ENCODE data around the gene ZC3HAV1. TPM values are rescaled to one million over a fixed set of nuclear protein-coding genes. Genes with fewer than 3 reads are reported as not detected.
A peak's percentile ranks its signal among the peaks of the same experiment; 100 is the strongest.
"Not testable (repeated sequence)": the region's sequence is repeated elsewhere in the genome, so short reads cannot be mapped to it uniquely, and the experiment has no call there.

The ZC3HAV1 gene
- total and polyA plus RNA-seq, 12 donors, result 7.7 to 50.8 (median 37.1) TPM

DNA sequence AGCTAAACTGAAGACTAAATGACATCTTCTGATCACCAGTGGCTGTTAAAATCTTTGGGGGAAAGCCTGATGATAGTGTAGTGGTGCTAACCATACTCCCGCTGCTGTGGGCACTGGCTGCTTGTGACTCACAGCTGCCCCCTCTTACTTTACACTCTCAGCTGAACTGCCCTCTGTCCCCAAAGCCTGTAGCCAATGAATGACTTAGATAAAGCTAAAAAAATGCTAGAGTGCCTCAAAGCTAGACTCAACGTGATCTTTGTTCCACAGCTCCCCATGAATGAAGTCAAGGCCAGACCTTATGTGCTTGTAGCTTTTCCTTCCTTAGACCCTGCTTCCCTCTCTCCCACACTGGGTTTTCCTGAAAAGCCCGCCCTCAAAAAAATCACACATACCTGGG, 80.2 kb downstream of the ZC3HAV1 start:
- intact Hi-C loops (cut with DNase I), result no loop called here
- peaks cover 0 to 36% of the 10 kb centered on the region in 2 donors for H3K36me3 ChIP-seq (replicated peaks in 1 of 2)
- 74 to 96% (median 93%) methylated on average over 3 of the region's 3 CpGs for WGBS, 4 donors
- H3K4me3 ChIP-seq, result no peak overlapping the region
- no peak for DNase-seq
- H3K27ac ChIP-seq, result no peak overlapping the region
- no peaks in the 10 kb centered on the region for H3K9me3 ChIP-seq (replicated peaks in 1 of 3)
- H3K27me3 ChIP-seq, result no peaks in the 10 kb centered on the region
- H3K4me1 ChIP-seq (replicated peaks in 1 of 2), result peaks cover 0 to 9% of the 10 kb centered on the region in 2 donors
- TF ChIP-seq, protein P1, sequence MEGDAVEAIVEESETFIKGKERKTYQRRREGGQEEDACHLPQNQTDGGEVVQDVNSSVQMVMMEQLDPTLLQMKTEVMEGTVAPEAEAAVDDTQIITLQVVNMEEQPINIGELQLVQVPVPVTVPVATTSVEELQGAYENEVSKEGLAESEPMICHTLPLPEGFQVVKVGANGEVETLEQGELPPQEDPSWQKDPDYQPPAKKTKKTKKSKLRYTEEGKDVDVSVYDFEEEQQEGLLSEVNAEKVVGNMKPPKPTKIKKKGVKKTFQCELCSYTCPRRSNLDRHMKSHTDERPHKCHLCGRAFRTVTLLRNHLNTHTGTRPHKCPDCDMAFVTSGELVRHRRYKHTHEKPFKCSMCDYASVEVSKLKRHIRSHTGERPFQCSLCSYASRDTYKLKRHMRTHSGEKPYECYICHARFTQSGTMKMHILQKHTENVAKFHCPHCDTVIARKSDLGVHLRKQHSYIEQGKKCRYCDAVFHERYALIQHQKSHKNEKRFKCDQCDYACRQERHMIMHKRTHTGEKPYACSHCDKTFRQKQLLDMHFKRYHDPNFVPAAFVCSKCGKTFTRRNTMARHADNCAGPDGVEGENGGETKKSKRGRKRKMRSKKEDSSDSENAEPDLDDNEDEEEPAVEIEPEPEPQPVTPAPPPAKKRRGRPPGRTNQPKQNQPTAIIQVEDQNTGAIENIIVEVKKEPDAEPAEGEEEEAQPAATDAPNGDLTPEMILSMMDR (IDR thresholded peaks at IDR 0.05), result no peak
- no peak for TF ChIP-seq POLR2A (IDR thresholded peaks at IDR 0.05)

DNA sequence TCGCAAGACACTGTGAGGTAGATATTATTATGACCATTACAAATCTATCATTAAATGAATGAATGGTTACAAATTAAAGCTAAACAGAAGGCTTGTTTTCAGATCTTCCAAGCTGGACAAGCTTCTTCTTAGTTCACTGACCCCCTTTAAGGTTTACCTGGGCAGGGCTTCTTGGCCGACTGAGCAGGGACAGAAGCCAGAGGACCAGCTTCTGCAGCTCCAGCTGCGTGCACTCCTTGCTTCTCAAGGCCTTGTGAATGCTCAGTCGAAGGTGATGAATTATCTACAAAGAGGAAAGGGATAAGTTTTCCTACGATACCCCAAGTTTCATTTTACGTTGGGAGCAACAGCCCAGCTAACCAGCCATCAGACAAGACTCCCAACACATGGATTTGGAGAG, 83.0 kb downstream of the ZC3HAV1 start:
- H3K4me3 ChIP-seq, result no peak overlapping the region
- peaks cover 0 to 36% of the 10 kb centered on the region in 2 donors for H3K36me3 ChIP-seq (replicated peaks in 1 of 2)
- H3K4me1 ChIP-seq (replicated peaks in 1 of 2), result peaks cover 0 to 3% of the 10 kb centered on the region in 2 donors
- 74 to 84% (median 74%) methylated on average over 6 of the region's 6 CpGs for WGBS, 4 donors
- no peak for DNase-seq
- TF ChIP-seq POLR2A (IDR thresholded peaks at IDR 0.05), result no peak
- TF ChIP-seq, protein P1 (IDR thresholded peaks at IDR 0.05), result no peak
- H3K27me3 ChIP-seq, result no peaks in the 10 kb centered on the region
- intact Hi-C loops (cut with DNase I), result no loop called here
- no peak overlapping the region for H3K27ac ChIP-seq
- H3K9me3 ChIP-seq (replicated peaks in 1 of 3), result no peaks in the 10 kb centered on the region

DNA sequence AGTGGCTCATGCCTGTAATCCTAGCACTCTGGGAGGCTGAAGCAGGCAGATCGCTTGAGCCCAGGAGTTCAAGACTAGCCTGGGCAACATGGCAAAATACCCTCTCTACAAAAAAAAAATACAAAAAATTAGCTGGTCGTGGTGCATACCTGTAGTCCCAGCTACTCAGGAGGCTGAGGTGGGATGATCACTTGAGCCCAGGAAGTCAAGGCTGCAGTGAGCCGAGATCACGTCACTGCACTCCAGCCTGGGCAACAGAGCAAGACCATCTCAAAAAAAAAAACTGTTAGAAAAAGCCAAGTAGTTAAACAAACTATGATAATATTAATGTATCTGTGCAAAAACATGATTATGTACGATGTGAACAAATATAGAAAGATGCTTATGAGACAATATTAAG, 83.7 kb downstream of the ZC3HAV1 start:
- intact Hi-C loops (cut with DNase I); H3K9me3 ChIP-seq (replicated peaks in 1 of 3); H3K4me1 ChIP-seq (replicated peaks in 1 of 2); DNase-seq; H3K27ac ChIP-seq; H3K4me3 ChIP-seq; H3K27me3 ChIP-seq: not testable (repeated sequence)
- H3K36me3 ChIP-seq (replicated peaks in 1 of 2), result peaks cover 0 to 36% of the 10 kb centered on the region in 2 donors
- 82 to 88% (median 84%) methylated on average over 5 of the region's 5 CpGs for WGBS, 4 donors

DNA sequence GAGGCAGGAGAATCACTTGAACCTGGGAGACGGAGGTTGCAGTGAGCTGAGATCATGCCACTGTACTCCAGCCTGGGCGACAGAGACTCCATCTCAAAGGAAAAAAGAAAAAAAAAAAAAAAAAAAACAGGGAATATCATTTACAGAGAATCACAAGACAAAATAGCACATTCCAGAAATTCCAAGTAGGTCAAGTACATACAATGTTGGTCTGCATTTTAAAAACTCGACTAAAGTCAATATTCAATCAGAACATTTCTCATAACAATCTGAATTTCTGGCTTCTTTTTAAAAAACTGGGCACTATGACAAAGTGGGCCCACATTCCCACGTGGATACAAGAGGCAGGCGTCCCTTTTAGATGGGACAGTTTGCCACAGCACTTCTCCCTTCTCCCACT, 86.4 kb downstream of the ZC3HAV1 start:
- Histone ChIP-seq H3K36me3 (replicated peaks in 1 of 2) (peaks cover 0 to 22% of the 10 kb centered on the region in 2 donors), H3K27me3 (no peaks in the 10 kb centered on the region), H3K27ac (peak overlapping the region in 1 of 5 donors; percentile 35), H3K9me3 (replicated peaks in 1 of 3) (no peaks in the 10 kb centered on the region), H3K4me1 (replicated peaks in 1 of 2) (peaks cover 0 to 3% of the 10 kb centered on the region in 2 donors), H3K4me3 (no peak overlapping the region)
- DNase-seq, result no peak
- WGBS, 4 donors, result 49 to 59% (median 56%) methylated on average over 5 of the region's 5 CpGs
- TF ChIP-seq, protein P1 (IDR thresholded peaks at IDR 0.05), result no peak
- no peak for TF ChIP-seq POLR2A (IDR thresholded peaks at IDR 0.05)
- intact Hi-C loops (cut with DNase I), result no loop called here

DNA sequence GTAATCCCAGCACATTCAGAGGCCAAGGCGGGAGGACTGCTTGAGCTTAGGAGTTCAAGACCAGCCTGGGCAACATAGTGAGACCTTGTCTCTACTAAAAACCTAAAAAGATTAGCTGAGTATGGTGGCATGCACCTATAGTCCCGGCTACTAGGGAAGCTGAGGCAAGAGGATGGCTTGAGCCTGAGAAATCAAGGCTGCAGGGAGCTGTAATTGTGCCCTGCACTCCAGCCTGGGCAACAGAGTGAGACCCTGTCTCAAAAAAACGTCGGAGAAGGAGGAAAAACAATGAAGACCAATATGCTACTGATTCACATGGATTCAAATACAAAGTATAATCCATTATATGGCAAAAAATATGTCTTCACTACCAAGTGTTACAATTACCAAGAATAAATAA, 87.2 kb downstream of the ZC3HAV1 start:
- TF ChIP-seq, protein P1 (IDR thresholded peaks at IDR 0.05), result no peak
- DNase-seq, result no peak
- no peak overlapping the region for H3K4me3 ChIP-seq
- H3K27me3 ChIP-seq, result no peaks in the 10 kb centered on the region
- 62 to 88% (median 73%) methylated on average over 4 of the region's 4 CpGs for WGBS, 4 donors
- H3K27ac ChIP-seq, result peak overlapping the region in 1 of 5 donors; percentile 52
- intact Hi-C loops (cut with DNase I), result no loop called here
- no peaks in the 10 kb centered on the region for H3K9me3 ChIP-seq (replicated peaks in 1 of 3)
- peaks cover 0 to 19% of the 10 kb centered on the region in 2 donors for H3K36me3 ChIP-seq (replicated peaks in 1 of 2)
- H3K4me1 ChIP-seq (replicated peaks in 1 of 2), result peaks cover 3 to 6% of the 10 kb centered on the region in 2 donors

Measured in adrenal gland (tissue), 12 donors.